Thyroid gland (tissue), 4 donors: Measurements from ENCODE around the gene WDFY2. TPM values are rescaled to one million over a fixed set of nuclear protein-coding genes. Genes with fewer than 3 reads are reported as not detected.

Experiments
- DNase-seq, 2 donors: peaks; one replicate each; pipeline ENCODE4 v3.0.0-alpha.2; 2019
- H3K27ac ChIP-seq, 3 donors: fragments of 200-600 bp; sonication (generic); 1 replicate in 2 of 3; 2 replicates in 1 of 3; pipeline ENCODE4 v1.5.1; 2016 to 2019; ENCODE audit warnings: mild to moderate bottlenecking in 1 of 3, moderate library complexity in 1 of 3
- H3K27me3 ChIP-seq: fragments of 200-600 bp; sonication (generic); one replicate; pipeline ENCODE4 v1.5.1; 2019
- H3K36me3 ChIP-seq, 2 donors: fragments of 200-600 bp; sonication (generic); one replicate each; pipeline ENCODE4 v1.5.1; 2016 to 2019
- H3K4me1 ChIP-seq, 2 donors: fragments of 200-600 bp; sonication (generic); one replicate each; pipeline ENCODE4 v1.5.1; 2017 to 2019
- H3K4me3 ChIP-seq, 3 donors: fragments of 200-600 bp; sonication (generic); replicated peaks in 1 of 3; 1 replicate in 2 of 3; 2 replicates in 1 of 3; pipeline ENCODE4 v1.5.1; 2016; ENCODE audit warnings: mild to moderate bottlenecking in 1 of 3
- H3K9me3 ChIP-seq: fragments of 200-600 bp; sonication (generic); one replicate; pipeline ENCODE4 v1.5.1; 2017
- CTCF ChIP-seq, 6 experiments: fragments of 200-600 bp in 3 of 6; fragments of 450-650 bp in 3 of 6; sonication (generic) in 3 of 6; IDR thresholded peaks; one replicate each; pipeline ENCODE4 v1.5.1; 2016 to 2019; ENCODE audit warnings: antibody characterized with exemption in 6 of 6, mild to moderate bottlenecking in 2 of 6, inconsistent platforms in 1 of 6, moderate library complexity in 1 of 6
- POLR2A ChIP-seq, 2 donors: fragments of 450-650 bp; IDR thresholded peaks; one replicate each; pipeline ENCODE4 v1.6.1; 2017; ENCODE audit warnings: antibody characterized with exemption in 2 of 2, mild to moderate bottlenecking in 2 of 2, moderate library complexity in 1 of 2
- WGBS, 2 donors: methylation state at CpG; one replicate each; pipeline ENCODE4 v1.1.5; 2017; 5-methylcytosine and 5-hydroxymethylcytosine counted together
- intact Hi-C: fragments of 100-400 bp; cut with DNase I; formaldehyde crosslinking; loops from one replicate; pipeline ENCODE4 v1.15.1; 2023
- total RNA-seq, 4 donors: library from RNA; depleted of rRNA; stranded (reverse); fragments of >200 nt; gene quantifications; one replicate each; pipeline ENCODE4 v1.2.3, GENCODE V29; 2016

WDFY2 gene
- total RNA-seq, 4 donors from 2014 or later: 15.8 to 23.9 (median 20.9) TPM

GRCh38 chr13:51612867-51613266 is 28.6 kb downstream of the WDFY2 start:
- Histone ChIP-seq H3K4me3 (no peak overlapping the region), H3K4me1 (peaks cover 4 to 12% of the 10 kb centered on the region in 2 donors), H3K9me3 (no peaks in the 10 kb centered on the region), H3K36me3 (no peaks in the 10 kb centered on the region), H3K27ac (no peak overlapping the region), H3K27me3 (no peaks in the 10 kb centered on the region)
- WGBS, 2 donors: 59 to 65% methylated on average over 3 of the region's 3 CpGs
- no peak for DNase-seq
- no peak for TF ChIP-seq CTCF (IDR thresholded peaks at IDR 0.05)
- TF ChIP-seq POLR2A (IDR thresholded peaks at IDR 0.05): no peak
- intact Hi-C loops: no loop called here

- WGBS, 2 donors: 86 to 88% methylated on average over 2 of the region's 2 CpGs
- no peak for TF ChIP-seq POLR2A (IDR thresholded peaks at IDR 0.05)
- no peak for TF ChIP-seq CTCF (IDR thresholded peaks at IDR 0.05)
- no peak overlapping the region for H3K27ac ChIP-seq
These were observed 29.3 kb downstream of the WDFY2 start for GRCh38 chr13:51613535-51613934.

GRCh38 chr13:51614350-51614786 is 30.1 kb downstream of the WDFY2 start:
- no peak for DNase-seq
- WGBS, 2 donors: 67 to 79% methylated on average over 8 of the region's 8 CpGs

More at GRCh38 chr13:51613535-51613934, 29.3 kb downstream of the WDFY2 start:
- no peaks in the 10 kb centered on the region for H3K27me3 ChIP-seq
- peaks cover 10 to 19% of the 10 kb centered on the region in 2 donors for H3K4me1 ChIP-seq
- H3K36me3 ChIP-seq: no peaks in the 10 kb centered on the region
- no peaks in the 10 kb centered on the region for H3K9me3 ChIP-seq
- intact Hi-C loops: no loop called here
- no peak for DNase-seq
- no peak overlapping the region for H3K4me3 ChIP-seq

GRCh38 chr13:51618626-51619025 is 34.4 kb downstream of the WDFY2 start:
- DNase-seq: peak; percentile 81 to 82
- intact Hi-C loops: no loop called here
- TF ChIP-seq CTCF (IDR thresholded peaks at IDR 0.05) (no peak), POLR2A (IDR thresholded peaks at IDR 0.05) (peak in 1 of 2 donors; percentile 56)
- no peaks in the 10 kb centered on the region for H3K9me3 ChIP-seq
- no peaks in the 10 kb centered on the region for H3K27me3 ChIP-seq
- no peaks in the 10 kb centered on the region for H3K36me3 ChIP-seq
- H3K4me1 ChIP-seq: peaks cover 54 to 55% of the 10 kb centered on the region in 2 donors
- 61 to 79% methylated on average over 1 of the region's 1 CpG for WGBS, 2 donors
- no peak overlapping the region for H3K4me3 ChIP-seq
- H3K27ac ChIP-seq: peak overlapping the region; percentile 75 to 87 (median 80)

More at GRCh38 chr13:51614350-51614786, 30.1 kb downstream of the WDFY2 start:
- intact Hi-C loops: no loop called here
- no peak overlapping the region for H3K4me3 ChIP-seq
- H3K9me3 ChIP-seq: no peaks in the 10 kb centered on the region
- H3K27ac ChIP-seq: no peak overlapping the region
- peaks cover 17 to 26% of the 10 kb centered on the region in 2 donors for H3K4me1 ChIP-seq
- H3K36me3 ChIP-seq: no peaks in the 10 kb centered on the region
- no peaks in the 10 kb centered on the region for H3K27me3 ChIP-seq
- TF ChIP-seq CTCF (IDR thresholded peaks at IDR 0.05): no peak
- no peak for TF ChIP-seq POLR2A (IDR thresholded peaks at IDR 0.05)

GRCh38 chr13:51619614-51620013 is 35.4 kb downstream of the WDFY2 start:
- no peak overlapping the region for H3K4me3 ChIP-seq
- WGBS, 2 donors: 75 to 82% methylated on average over 2 of the region's 2 CpGs
- peak overlapping the region; percentile 75 to 87 (median 80) for H3K27ac ChIP-seq
- TF ChIP-seq CTCF (IDR thresholded peaks at IDR 0.05) (no peak), POLR2A (IDR thresholded peaks at IDR 0.05) (no peak)
- no peaks in the 10 kb centered on the region for H3K9me3 ChIP-seq
- intact Hi-C loops: no loop called here
- no peak for DNase-seq
- no peaks in the 10 kb centered on the region for H3K27me3 ChIP-seq
- peaks cover 55 to 62% of the 10 kb centered on the region in 2 donors for H3K4me1 ChIP-seq
- no peaks in the 10 kb centered on the region for H3K36me3 ChIP-seq
